Activated CD8-positive, alpha-beta T cell treated with anti-CD3 and anti-CD28 coated beads, Interleukin-2, amount 10 ng/mL, durations not matched to agents 7 days and 5 days (primary cell): ENCODE results near the gene RGS16. TPM values are rescaled to one million over a fixed set of nuclear protein-coding genes. Genes with fewer than 3 reads are reported as not detected.

Experiments
- ATAC-seq: fragments of 150-1000 bp; cut with Tn5 transposase; one replicate; pipeline ENCODE4 v1.10.0; 2021; ENCODE audit warnings: moderate library complexity
- CTCF ChIA-PET: fragments of 350-600 bp; sonication (Branson Sonifier 250); formaldehyde crosslinking; loops from one replicate; lab custom pipeline; 2021; ENCODE audit warnings: antibody characterized with exemption; lab: Charles Lee
- POLR2A ChIA-PET: fragments of 350-600 bp; sonication (Branson Sonifier 250); formaldehyde crosslinking; loops from one replicate; lab custom pipeline; 2021; ENCODE audit warnings: antibody characterized with exemption; lab: Charles Lee
- DNase-seq: peaks from one replicate; pipeline ENCODE4 v3.0.0-alpha.2; 2020
- H3K27ac Mint-ChIP-seq: one replicate; pipeline ENCODE4 v1.8.0; 2021; ENCODE audit warnings: mild to moderate bottlenecking, mixed read lengths
- H3K27me3 Mint-ChIP-seq: one replicate; pipeline ENCODE4 v1.8.0; 2021; ENCODE audit warnings: low read depth, mixed read lengths
- H3K36me3 Mint-ChIP-seq: one replicate; pipeline ENCODE4 v1.8.0; 2021; ENCODE audit warnings: low read depth, mixed read lengths
- H3K4me1 Mint-ChIP-seq: one replicate; pipeline ENCODE4 v1.8.0; 2021; ENCODE audit warnings: low read depth, mixed read lengths
- H3K4me3 Mint-ChIP-seq: one replicate; pipeline ENCODE4 v1.8.0; 2021; ENCODE audit warnings: mild to moderate bottlenecking, mixed read lengths
- H3K9me3 Mint-ChIP-seq: one replicate; pipeline ENCODE4 v1.8.0; 2022; ENCODE audit warnings: mixed read lengths; ENCODE audit not compliant: insufficient read depth
- total RNA-seq, 2 experiments: library from RNA; stranded (reverse); gene quantifications; one replicate each; pipeline ENCODE4 v1.2.3, GENCODE V29; 2021

Gene RGS16
- total RNA-seq, 2 experiments from 2014 or later: 0.63 to 0.66 TPM

DNA sequence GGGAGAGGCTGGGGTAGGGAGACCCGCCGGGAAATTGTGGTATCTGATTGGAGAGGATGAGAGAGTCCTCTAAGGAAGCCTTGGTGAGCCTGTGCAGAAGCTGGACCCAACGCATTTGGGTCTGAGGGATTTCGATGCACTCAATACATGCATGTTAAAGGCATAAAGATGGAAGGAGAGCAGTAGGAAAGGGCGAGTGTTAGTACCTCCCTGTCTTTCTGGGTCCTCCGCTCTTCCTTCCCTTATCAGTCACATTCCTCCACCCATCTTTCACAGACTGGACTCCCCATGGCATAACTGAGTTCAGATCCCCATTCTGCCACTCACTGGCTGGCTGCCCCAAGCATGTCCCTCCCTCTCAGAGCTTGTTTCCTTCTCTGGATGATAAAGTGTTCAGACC is 7.3 kb downstream of the RGS16 start:
- DNase-seq (no peak), ATAC-seq (no peak)
- Mint-ChIP-seq H3K27me3 (peaks cover 6% of the 10 kb centered on the region), H3K36me3 (peaks cover 4% of the 10 kb centered on the region), H3K27ac (no peak overlapping the region), H3K4me3 (no peak overlapping the region), H3K9me3 (no peaks in the 10 kb centered on the region), H3K4me1 (peaks cover 7% of the 10 kb centered on the region)
- ChIA-PET CTCF (interaction anchor here (1.0 to 17.9 kb wide), 5 partner anchors 9 to 193 kb away, joined by 3 to 899 read pairs (median 42); partner anchors contain the start of genes NPL, RGS16 and RNASEL), POLR2A (interaction anchor here (0.6 to 2.3 kb wide), 2 partner anchors 8 to 243 kb away, joined by 3 to 12 read pairs; partner anchors contain the start of gene RNASEL)

DNA sequence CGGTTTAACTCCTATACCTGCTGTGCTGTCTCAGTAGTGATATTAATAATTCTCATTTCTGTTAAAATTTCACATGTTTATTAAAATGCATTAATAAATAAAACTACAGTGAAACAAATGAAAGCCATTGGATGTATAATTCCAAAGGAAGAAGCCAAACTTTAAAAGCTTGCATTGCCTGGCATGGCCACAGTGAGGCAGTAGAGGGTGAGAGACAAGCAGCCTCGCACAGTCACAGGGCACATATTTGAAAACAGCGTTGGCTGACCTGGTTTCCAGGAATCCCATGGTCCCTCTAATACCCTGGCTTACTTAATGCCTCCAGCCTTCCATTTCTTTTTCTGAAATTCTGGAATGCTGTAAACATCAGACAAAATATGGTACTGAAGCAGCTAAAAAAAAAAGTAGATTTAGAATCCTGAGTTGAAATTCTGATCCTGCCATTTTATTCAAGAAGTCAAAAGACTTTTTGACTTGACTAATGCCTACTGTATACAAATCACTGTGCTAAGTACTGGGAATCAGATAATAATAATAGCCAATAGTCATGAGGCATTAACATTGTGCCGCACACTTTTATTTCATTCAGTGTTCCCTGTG is 8.4 kb downstream of the RGS16 start:
- Mint-ChIP-seq H3K36me3 (peaks cover 4% of the 10 kb centered on the region), H3K9me3 (no peaks in the 10 kb centered on the region), H3K4me3 (no peak overlapping the region), H3K4me1 (peaks cover 7% of the 10 kb centered on the region), H3K27me3 (peaks cover 8% of the 10 kb centered on the region), H3K27ac (no peak overlapping the region)
- POLR2A ChIA-PET: no interaction called here
- DNase-seq: peak; percentile 72
- ATAC-seq: peak; percentile 37
- CTCF ChIA-PET: interaction anchor here (0.7 to 17.9 kb wide), 31 partner anchors 8 to 511 kb away, joined by 3 to 899 read pairs (median 4); partner anchors contain the start of genes NPL, RGS16 and RNASEL

DNA sequence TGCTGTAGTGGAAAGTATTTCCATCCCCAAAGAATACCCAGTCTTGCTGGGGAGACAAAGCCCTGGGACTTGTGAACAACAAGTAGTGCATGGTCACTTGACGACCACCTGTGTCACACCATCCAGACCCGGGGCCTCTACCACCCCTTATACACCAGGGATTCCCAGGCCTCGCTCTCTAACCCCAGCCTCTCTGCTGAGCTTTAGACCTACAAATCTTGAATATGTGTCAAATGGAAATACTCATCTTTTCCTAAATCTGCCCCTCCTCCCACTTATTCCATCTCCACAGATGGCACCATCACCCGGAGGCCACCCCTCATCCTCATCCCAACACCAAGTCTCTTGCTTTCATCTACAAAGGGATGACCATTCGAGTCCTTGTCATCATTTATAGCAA is 14.3 kb downstream of the RGS16 start:
- no peak for ATAC-seq
- H3K9me3 Mint-ChIP-seq: no peaks in the 10 kb centered on the region
- no peak for DNase-seq
- peaks cover 13% of the 10 kb centered on the region for H3K4me1 Mint-ChIP-seq
- H3K27me3 Mint-ChIP-seq: peaks cover 5% of the 10 kb centered on the region
- peak overlapping the region; percentile 22 for H3K27ac Mint-ChIP-seq
- peaks cover 7% of the 10 kb centered on the region for H3K36me3 Mint-ChIP-seq
- POLR2A ChIA-PET: interaction anchor here (1.7 to 2.7 kb wide), 2 partner anchors 8 to 26 kb away, joined by 6 to 12 read pairs; no protein-coding TSS in a partner anchor
- peak overlapping the region; percentile 83 for H3K4me3 Mint-ChIP-seq
- CTCF ChIA-PET: interaction anchor here (1.1 to 10.1 kb wide), 5 partner anchors 8 to 446 kb away, joined by 3 to 120 read pairs (median 21); no protein-coding TSS in a partner anchor

DNA sequence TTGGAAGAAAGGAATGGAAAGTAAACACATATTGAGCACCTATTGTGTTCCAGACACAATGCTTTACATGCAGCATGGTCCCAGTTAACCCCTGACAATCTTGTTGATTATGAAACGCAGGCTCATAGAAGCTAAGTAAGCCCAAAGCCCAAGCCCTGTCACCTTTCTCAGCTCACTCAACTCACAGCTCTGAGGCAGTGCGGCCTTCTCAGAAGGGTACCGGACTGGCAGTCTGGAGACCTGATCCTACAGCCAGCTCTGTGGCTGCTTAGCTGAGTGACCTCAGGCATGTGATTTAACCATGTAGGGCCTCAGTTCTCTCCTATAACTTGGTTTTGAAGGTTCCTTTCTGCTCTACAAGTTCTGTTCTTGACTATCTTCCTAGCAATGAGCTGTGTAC is 14.7 kb downstream of the RGS16 start:
- peaks cover 5% of the 10 kb centered on the region for H3K27me3 Mint-ChIP-seq
- ATAC-seq: no peak
- H3K27ac Mint-ChIP-seq: peak overlapping the region; percentile 98
- no peaks in the 10 kb centered on the region for H3K9me3 Mint-ChIP-seq
- H3K4me1 Mint-ChIP-seq: peaks cover 17% of the 10 kb centered on the region
- ChIA-PET POLR2A (interaction anchor here (1.2 to 2.7 kb wide), 4 partner anchors 8 to 196 kb away, joined by 4 to 12 read pairs (median 5); no protein-coding TSS in a partner anchor), CTCF (interaction anchor here (1.0 to 10.1 kb wide), 6 partner anchors 9 to 446 kb away, joined by 3 to 120 read pairs (median 16); no protein-coding TSS in a partner anchor)
- DNase-seq: no peak
- H3K36me3 Mint-ChIP-seq: peaks cover 10% of the 10 kb centered on the region
- peak overlapping the region; percentile 83 for H3K4me3 Mint-ChIP-seq

DNA sequence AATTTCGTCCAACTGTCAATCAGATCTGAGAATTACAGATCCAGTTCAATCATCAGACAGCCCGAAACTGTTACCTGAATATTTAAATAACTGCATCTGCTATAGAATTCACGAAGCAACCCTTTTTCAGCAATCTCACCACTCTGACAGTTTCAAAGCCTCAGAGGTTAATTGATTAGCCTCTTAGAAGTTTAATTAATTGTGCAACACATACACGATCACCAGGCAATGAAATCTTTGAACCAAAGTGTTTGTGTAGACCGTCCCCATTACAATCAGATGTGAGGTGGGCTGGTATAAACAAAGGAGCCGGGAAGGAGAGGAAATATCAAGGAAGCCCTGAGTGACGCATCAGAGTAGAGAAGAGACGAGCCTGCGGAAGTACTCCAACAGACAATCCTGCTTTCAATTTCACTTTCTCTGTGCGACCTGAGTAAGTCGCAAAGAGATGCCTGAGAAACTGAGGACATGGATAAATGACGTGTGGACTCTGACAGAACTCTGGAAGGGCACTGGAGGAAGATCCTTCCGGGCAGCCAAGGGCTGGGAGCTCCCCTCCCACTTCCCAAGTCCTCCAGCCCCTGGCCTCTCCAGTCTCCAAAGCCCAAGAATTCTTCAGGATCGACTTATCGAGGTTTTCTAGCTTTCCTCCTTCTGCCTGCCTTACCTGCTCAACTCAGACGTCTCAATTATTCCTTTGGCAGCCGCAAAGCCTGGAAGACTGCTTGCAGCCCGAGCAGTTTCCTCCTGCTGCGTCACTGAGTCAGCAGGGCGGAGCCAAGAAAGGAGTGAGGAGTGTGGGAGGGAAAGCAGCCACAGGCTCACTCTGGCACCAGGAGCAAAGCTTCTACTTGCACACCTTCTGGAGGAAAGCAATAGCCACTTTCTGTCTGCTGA is 15.4 kb downstream of the RGS16 start, which contains the start of gene RNASEL:
Gene RNASEL (minus strand): TSS at position 757 of the 897 bp plus-strand sequence. CDS start 2,450 bp downstream, outside the sequence.
- ATAC-seq (peak; percentile 94), DNase-seq (peak; percentile 65)
- H3K4me1 Mint-ChIP-seq: peaks cover 17% of the 10 kb centered on the region
- peaks cover 10% of the 10 kb centered on the region for H3K36me3 Mint-ChIP-seq
- peak within 1 kb of the TSS; percentile 83 for H3K4me3 Mint-ChIP-seq
- H3K27me3 Mint-ChIP-seq: peaks cover 5% of the 10 kb centered on the region
- no peaks in the 10 kb centered on the region for H3K9me3 Mint-ChIP-seq
- POLR2A ChIA-PET: interaction anchor here (0.6 to 2.7 kb wide), 8 partner anchors 9 to 411 kb away, joined by 3 to 12 read pairs (median 4); partner anchors contain the start of gene DHX9
- H3K27ac Mint-ChIP-seq: peak within 1 kb of the TSS; percentile 98
- CTCF ChIA-PET: interaction anchor here (0.7 to 10.1 kb wide), 15 partner anchors 9 to 508 kb away, joined by 3 to 120 read pairs (median 3); partner anchors contain the start of gene NPL

DNA sequence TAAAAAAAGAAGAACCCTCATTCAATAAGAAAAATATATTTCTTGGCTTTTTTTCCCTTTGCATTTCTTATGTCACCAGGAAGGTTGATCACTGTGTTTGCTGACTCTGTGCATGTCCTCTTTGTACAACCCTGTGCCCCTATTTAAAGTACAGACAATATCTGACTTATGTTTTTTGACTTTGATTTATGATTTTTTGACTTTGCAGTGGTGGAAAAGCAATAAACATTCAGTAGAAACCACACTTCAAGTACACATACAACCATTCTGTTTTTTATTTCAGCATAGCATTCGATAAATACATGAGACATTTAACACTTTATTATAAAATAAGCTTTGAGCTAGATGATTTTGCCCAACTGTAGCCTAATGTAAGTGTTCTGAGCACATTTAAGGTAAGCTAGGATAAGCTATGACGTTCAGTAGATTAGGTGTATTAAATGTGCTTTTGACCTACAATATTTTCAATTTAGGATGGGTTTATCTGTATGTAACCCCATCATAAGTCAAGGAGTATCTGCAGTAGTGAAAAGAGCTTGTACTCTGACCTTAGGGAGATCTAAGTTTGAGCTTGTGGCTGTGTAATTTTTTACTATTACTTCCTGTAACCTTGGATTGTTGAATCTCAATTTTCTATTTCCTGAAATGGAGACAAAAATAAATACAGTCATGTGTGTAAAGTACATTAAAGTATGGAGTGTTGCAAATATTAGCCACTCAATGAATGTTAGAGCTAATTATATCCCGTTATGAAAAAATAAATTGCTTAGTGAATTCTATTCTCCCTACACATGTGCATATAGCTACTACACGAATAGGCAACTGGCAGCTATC is 16.3 kb downstream of the RGS16 start:
- POLR2A ChIA-PET: interaction anchor here (0.6 to 2.7 kb wide), 6 partner anchors 8 to 410 kb away, joined by 3 to 12 read pairs (median 4); partner anchors contain the start of gene DHX9
- peaks cover 15% of the 10 kb centered on the region for H3K36me3 Mint-ChIP-seq
- peak overlapping the region; percentile 98 for H3K27ac Mint-ChIP-seq
- CTCF ChIA-PET: interaction anchor here (0.7 to 10.1 kb wide), 14 partner anchors 10 to 507 kb away, joined by 3 to 120 read pairs (median 3); partner anchors contain the start of gene NPL
- peak overlapping the region; percentile 83 for H3K4me3 Mint-ChIP-seq
- DNase-seq (no peak), ATAC-seq (peak; percentile 12)
- H3K9me3 Mint-ChIP-seq: no peaks in the 10 kb centered on the region
- peaks cover 17% of the 10 kb centered on the region for H3K4me1 Mint-ChIP-seq
- peaks cover 2% of the 10 kb centered on the region for H3K27me3 Mint-ChIP-seq

DNA sequence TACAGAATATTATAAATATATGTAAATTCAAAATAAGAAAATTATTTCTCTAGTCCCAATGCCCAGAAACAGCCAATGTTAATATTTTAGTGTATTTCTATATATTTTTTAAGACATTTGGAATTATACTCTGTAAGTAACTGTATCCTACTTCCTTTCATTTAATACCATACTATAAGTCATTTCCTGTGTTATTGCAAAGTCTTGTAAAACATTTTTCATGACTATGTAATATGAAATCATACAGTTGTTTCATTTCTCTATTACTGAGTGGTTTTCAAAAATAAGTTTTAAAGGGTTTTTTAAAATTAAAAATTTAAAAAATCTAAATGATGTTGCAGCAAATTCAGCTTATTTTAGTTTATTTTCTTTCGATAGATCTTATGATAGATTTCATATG is 17.1 kb downstream of the RGS16 start:
- Mint-ChIP-seq H3K36me3 (peaks cover 19% of the 10 kb centered on the region), H3K4me3 (no peak overlapping the region), H3K4me1 (peaks cover 17% of the 10 kb centered on the region), H3K9me3 (no peaks in the 10 kb centered on the region), H3K27ac (no peak overlapping the region), H3K27me3 (peaks cover 2% of the 10 kb centered on the region)
- ChIA-PET CTCF (interaction anchor here (4.5 to 10.1 kb wide), 2 partner anchors 11 to 200 kb away, joined by 21 to 120 read pairs; no protein-coding TSS in a partner anchor), POLR2A (no interaction called here)
- no peak for DNase-seq
- no peak for ATAC-seq

DNA sequence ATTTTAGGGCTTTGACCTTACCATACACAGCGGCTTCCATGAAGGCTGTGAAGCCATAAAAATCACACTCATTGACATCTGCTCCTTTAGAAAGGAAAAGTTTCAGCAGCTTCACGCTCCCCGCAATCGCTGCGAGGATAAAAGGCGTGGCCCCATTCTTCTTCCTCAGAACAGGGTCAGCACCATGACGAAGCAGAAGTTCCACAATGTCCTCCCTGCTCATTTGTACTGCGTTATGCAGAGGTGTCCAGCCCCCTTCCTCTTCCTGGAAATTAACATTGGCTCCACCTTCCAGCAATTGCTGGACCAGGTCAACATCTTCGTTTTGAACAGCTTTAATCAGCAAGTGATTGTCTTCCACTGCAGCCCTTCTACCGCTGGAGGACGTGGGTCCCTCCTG is 17.8 kb downstream of the RGS16 start:
- peaks cover 22% of the 10 kb centered on the region for H3K36me3 Mint-ChIP-seq
- CTCF ChIA-PET: interaction anchor here (10.1 kb wide), 1 partner anchor 12 kb away, joined by 120 read pairs; no protein-coding TSS in a partner anchor
- no peak for ATAC-seq
- no peaks in the 10 kb centered on the region for H3K9me3 Mint-ChIP-seq
- no peak for DNase-seq
- peaks cover 17% of the 10 kb centered on the region for H3K4me1 Mint-ChIP-seq
- no peaks in the 10 kb centered on the region for H3K27me3 Mint-ChIP-seq
- POLR2A ChIA-PET: interaction anchor here (0.5 kb wide), 1 partner anchor 231 kb away, joined by 3 read pairs; no protein-coding TSS in a partner anchor
- H3K27ac Mint-ChIP-seq: no peak overlapping the region
- no peak overlapping the region for H3K4me3 Mint-ChIP-seq

DNA sequence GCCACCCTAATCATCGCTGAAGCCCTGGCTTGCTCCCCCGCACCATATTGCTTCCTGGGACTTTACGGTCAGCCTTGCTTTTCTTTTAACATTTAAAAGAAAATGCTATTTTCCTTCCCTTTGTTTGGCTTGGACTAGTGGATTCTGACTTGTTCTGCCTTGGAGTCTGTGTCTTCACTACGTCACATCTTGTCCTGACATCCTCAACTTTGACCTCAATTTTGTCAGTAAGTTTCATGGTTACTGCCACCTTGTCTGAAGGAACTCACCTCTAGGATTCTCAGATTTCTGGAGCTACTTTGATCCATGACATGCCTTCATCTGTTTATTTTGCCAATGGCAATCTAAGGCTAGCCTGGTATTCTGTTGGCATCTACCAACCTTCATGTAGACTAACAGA is 19.4 kb downstream of the RGS16 start:
- Mint-ChIP-seq H3K4me3 (no peak overlapping the region), H3K36me3 (peaks cover 34% of the 10 kb centered on the region), H3K27ac (no peak overlapping the region), H3K27me3 (no peaks in the 10 kb centered on the region), H3K4me1 (peaks cover 17% of the 10 kb centered on the region), H3K9me3 (no peaks in the 10 kb centered on the region)
- DNase-seq (no peak), ATAC-seq (no peak)
- ChIA-PET CTCF (interaction anchor here (1.2 to 10.1 kb wide), 2 partner anchors 13 to 442 kb away, joined by 5 to 120 read pairs; no protein-coding TSS in a partner anchor), POLR2A (no interaction called here)

DNA sequence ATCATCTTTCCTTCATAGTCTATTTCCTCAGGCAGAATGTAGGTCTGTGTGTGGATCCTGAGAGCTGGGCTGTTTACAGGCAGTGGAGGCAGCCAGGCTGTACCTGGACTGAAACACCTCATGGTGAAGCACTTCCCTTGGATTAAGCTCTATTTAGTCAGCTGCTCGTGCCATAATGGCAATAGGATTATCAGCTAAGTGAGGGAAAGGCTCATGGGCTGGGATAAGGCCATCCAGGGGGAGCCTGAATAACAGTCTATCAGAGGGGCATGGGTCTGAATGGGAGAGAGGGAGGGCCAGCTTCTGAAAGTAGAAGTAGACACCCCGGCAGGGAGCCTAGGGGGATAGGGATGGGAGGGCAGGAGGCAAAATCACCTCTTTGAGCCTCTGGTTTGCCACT is 23.5 kb downstream of the RGS16 start:
- ATAC-seq (no peak), DNase-seq (no peak)
- no peak overlapping the region for H3K27ac Mint-ChIP-seq
- POLR2A ChIA-PET: interaction anchor here (1.2 kb wide), 1 partner anchor 8 kb away, joined by 4 read pairs; the partner anchor contains the start of gene RNASEL
- H3K27me3 Mint-ChIP-seq: no peaks in the 10 kb centered on the region
- CTCF ChIA-PET: no interaction called here
- no peak overlapping the region for H3K4me3 Mint-ChIP-seq
- peaks cover 4% of the 10 kb centered on the region for H3K4me1 Mint-ChIP-seq
- H3K36me3 Mint-ChIP-seq: peaks cover 47% of the 10 kb centered on the region
- H3K9me3 Mint-ChIP-seq: no peaks in the 10 kb centered on the region
